Amygdala (tissue), 56 donors: Measurements from ENCODE around the gene CLASP1.
"Not testable (repeated sequence)": the region's sequence is repeated elsewhere in the genome, so short reads cannot be mapped to it uniquely, and the experiment has no call there.

Experiments
- DNase-seq, 56 donors: peaks; one replicate each; lab custom pipeline; 2025; lab: John Stamatoyannopoulos, UW

Gene CLASP1

DNA sequence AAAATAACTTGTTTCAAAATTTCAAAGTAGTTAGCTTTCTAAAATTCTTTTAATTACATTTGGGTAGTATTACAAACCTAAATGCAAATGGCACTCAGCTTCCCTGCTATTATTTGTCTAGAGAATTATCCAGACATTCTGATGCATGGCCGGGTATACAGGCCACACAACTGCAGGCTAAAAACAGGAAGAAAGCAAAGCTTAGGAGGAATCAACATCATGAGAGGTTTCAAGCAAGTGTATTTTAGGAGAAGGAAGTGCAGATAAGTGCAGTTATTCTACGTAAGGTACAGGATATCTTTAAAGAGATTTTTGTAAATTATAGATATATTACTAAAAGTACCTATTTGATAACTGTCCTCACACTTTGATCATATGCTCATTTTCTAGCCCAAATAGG is 165.4 kb downstream of the CLASP1 start:
- DNase-seq, result no peak

DNA sequence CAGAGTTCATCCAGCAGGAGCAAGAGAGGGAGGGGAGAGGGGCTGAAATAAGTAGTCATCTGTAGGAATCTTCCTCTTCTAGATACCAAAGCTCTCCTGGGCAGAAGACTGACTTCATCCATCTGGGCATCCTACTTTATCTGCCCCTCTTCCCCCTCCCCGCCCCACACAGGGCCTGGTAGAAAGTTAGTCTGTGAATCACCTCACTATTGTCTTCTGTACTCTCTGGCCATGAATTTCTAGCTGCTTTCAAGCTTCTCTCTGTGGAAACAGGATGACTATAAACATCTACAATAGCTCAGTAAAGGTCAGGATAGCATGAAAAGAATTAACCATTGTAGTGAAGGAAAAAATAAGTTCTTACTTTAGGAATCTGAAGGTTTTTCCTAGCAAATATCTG is 166.2 kb downstream of the CLASP1 start:
- DNase-seq, result no peak

DNA sequence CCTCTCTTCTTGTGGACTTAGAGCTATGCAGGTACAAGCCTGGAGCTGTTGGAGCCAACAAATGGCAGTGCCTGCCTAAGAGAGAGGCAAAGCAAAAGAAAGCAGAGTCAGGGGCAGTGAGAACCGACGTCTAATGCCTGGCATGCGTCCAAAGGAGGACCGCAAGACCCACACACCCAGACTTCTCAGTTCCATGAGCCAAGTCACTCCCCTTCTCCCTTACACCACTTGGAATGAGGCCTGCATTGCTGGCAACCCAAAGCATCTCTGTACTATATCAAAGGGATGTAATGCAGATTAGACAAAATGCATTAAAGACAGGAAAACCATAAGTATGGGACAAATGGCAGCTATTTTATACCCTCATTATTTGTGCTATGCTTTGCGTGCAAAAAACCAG is 168.4 kb downstream of the CLASP1 start:
- DNase-seq, result peak in 6 of 56 donors; percentile 8 to 61 (median 18)

DNA sequence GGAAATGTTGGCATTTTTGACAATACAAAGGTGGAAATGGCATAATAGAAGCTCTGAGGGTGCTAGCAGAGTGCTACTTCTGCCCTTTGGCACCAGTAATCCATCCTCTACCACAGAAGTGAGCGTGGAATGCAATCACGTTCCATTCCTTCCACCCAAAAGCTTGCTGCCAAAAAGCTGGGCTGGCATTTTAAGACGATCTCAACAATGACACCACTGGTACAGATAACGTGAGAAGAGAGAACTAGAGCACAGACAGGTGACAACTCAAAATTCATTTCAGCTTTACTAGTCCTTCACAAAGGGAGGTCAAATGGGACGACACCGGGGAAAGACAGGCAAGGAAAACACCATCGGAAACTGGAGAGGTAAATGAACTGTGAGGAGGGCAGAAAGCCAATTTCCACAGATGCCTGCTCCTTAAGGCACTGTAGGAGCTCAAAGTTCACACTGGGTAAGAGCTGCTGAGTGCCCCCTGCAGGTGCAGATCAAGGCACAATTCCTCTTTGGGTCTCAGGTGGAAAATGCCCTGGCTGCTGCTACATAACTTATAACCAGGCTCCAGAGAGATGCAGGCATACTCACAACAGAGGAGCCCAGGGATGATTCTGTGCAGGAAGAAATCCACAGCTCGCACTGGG is 169.3 kb downstream of the CLASP1 start:
- DNase-seq, result no peak

DNA sequence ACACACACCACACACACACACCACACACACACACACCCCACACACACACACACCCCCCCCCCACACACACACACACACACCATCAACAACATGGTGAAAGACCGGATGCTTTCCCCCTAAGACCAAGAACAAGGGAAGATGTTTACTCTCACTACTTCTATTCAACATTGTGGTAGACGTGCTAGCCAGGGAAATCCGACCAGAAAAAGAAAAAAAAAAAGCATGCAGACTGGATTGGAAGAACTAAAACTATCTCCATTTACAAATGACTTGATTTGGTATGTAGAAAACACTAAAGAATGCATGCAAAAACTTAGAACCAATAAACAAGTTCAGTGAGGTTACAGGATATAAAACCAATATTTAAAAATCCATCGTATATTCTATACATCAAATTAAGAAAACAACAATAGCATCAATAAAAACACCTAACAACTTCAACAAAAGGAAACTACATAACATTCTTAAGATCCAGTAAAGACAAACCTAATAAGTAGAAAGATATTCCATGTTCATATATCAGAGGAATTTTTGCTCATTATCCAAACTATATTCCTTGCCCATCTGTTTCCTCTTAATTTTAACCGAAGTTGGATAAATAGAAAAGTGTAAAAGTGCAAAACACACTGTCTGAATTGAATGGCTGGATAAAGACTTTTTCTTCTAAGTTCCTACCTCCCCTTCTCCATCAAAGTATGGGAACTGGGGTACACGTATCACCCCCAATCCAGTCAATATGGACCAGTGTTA is 170.1 kb downstream of the CLASP1 start:
- no peak for DNase-seq

DNA sequence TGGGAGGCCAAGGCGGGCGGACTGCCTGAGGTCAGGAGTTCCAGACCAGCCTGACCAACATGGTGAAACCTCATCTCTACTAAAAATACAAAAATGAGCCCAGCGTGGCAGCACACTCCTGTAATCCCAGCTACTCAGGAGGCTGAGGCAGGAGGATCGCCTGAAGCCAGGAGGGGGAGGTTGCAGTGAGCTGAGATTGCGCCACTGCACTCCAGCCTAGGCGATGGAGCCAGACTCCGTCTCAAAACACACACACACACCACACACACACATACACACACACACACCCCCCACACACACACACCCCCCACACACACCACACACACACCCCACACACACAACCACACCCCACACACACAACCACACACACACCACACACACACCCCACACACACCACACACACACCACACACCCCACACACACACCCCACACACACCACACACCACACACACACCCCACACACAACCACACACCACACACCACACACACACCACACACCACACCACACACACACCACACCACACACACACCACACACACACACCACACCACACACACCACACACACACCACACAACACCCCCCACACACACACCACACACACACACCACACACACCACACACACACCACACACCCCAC is 170.8 kb downstream of the CLASP1 start:
- not testable (repeated sequence) for DNase-seq

DNA sequence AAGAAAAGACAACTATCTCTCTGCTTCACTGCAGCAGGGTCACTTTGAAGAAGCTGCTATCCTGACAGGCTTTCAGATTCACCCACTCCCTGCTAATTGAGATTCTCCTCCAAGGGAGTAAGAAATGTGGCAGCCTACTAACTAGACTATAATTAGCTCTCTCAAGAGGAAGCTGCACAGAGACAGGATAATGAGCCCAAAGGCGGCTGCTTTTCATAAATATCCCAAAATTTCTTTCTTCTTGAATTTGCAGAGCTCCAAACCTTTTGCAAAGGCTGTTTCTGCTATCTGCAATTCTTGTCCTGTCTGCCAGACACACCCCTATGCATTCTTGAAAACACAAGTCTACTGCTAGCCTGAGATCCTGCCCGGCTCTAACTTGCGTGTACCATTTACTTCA is 172.6 kb downstream of the CLASP1 start:
- DNase-seq, result peak in 4 of 56 donors; percentile 18 to 25 (median 23)

DNA sequence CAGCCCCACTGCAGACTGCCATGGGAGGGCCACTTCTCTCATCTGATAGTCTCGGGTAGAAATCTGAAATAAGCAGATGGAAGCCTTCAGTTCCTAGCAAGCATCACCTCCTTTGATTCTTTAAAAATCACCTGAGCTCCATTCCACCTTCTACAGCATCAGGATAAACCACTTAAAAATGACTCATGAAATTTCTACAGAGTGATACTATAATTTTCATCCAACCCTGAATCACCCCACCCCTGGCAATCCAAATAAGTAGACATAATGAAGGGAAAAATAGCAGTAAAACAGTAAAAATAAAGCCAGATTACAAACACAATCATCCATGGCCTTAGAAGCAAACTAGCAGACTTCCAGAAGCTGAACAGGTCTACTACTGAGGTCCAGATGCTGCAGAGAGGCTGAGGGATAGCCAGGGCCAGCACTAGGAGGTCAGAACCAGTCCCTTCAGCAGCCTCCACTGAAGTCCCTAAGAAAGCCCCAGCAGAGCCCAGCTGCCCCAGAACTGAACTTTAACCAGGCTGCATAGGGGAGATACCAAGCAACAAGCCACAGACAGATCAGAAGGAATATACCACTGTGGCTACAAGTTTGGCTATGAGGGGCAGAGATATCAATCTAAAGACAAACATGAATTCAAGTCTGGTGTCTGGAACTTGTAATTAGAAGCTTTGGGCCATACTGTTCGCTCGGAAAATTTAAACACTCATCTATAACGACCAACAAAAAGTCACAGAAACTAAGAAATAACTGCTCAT is 173.3 kb downstream of the CLASP1 start:
- DNase-seq, result no peak

DNA sequence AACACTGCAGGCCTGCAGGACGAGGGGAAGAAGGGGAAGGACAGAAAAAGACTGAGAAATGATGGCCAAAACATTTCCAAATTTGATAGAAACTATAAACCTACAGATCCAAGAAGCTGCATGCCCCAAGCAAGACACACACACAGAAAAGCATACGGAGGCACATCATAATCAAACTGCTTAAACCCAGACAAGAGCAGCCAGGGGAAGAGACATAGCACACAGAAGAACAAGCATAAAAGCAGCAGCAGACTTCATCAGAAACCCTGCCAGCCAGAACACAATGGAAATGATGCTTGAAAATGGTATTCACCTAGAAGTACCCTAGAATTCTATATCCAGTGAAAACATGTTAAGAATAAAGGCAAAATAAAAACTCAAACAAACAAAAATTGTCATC is 175.8 kb downstream of the CLASP1 start:
- DNase-seq, result no peak

DNA sequence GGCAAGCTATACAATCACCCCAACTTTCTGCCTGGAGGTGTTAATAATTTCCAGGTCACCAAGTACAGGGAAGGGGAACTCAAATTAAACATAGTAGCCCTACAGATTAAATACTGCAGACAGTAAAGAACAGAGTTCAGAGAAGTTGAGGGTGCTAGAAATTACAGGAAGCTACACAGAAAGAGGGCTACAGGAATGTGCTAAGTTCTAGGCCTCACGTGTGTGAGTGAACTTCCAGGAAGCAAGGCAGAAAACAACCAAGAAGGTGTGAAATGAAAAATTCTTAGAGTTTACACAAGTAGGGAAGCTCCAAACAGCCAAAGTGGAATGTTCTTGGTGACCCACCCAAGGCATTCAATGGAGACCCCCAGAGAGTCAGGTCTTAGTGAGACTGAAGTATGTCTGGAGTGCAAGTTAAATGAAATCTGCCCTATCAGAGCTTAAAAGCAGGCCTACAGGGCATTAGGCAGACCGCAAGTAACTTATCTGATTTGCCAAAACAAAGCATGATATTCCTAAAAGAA is 176.7 kb downstream of the CLASP1 start:
- DNase-seq, result no peak

DNA sequence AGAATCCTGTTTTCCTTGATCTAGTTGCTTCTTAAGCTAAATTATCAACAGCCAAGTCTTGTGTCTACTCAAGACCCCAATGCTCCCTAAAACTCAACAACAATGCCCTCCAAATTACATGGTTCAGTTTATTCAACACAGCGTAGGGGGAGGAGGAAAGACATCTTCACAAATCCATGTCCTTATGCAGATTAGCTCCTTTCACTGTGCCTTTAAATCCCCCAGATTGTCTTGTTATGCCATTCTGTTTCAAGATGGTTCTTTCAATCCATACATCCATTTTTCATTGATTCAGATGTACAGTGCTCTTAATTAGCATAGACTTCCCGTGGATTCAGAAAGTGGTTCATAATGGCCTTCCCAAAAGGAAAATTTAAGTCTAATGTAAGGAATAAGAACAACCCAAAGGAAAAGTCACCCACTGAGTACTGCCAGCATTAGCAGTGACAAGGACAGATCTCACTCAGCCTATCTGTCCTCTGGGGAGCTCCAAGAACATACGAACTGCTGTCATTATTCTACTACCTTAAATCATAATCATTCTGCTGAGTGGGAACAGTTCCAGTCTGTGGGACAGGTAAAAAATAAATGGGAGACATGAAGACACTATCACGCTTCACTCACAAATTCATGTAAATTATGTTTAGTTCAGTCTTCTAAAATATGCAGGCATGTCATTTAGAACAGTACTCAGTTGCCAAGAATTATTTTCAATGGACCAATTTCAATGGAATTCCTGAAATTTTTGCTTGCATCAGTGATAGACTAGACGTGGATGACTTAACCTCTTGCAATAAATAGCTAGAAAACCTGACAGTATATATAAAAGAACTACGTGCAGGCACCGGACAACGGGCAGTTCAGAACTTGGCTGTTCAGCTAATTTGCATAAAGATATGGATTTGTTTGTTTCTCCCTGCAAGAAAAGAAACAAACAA is 177.5 kb downstream of the CLASP1 start:
- DNase-seq, result no peak

DNA sequence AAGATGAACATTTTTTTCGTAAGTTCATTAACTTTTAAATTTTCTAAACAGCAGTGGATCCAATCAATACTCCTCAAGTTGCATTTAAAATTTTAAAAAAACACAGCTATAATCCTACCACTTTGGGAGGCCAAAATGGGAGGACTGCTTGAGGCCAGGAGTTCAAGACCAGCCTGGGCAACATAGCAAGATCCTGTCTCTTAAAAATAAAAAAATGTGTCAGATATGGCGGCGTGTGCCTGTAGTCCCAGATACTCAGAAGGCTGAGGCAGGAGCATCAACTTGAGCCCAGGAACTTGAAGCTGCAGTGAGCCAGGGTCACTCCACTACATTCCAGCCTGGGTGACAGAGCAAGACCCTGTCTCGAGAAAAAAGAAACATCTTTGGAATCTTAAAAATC is 178.3 kb downstream of the CLASP1 start:
- no peak for DNase-seq

DNA sequence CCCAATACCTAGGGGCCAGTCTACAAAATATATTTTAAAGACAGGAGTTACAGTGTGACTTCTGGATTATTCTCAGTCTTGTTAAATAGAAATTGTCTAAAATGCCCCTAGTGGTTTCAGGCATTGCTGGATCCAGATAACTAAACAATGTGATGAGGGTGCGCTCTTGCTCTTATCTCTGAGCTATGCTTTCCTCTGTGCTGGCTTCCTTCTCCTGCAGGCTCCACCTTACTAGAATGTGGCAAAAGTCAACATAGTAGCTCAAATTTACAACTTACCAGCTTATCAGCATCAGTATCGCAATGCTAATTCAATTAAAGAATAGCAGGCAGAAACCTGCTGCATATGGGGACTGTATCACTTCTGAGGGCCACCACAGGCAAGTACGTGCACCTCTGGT is 179.9 kb downstream of the CLASP1 start:
- no peak for DNase-seq

DNA sequence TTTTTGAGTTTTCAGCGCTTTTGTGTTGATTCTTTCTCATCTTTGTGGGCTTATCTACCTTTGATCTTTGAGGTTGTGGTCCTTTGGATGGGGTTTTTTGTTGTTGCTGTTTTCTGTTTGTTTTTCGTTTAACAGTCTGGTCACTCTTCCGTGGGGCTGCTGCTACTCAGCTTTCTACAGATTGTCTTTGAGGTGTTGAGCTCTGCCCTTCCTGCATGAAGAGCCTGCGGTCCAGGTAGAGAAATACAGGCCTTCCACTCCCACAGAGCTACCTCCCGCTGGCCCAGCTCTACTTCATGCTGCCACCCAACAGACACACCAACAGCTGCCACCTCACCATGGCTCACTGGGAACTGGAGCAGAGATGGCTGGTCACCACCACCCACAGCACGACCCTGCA is 180.3 kb downstream of the CLASP1 start:
- no peak for DNase-seq

DNA sequence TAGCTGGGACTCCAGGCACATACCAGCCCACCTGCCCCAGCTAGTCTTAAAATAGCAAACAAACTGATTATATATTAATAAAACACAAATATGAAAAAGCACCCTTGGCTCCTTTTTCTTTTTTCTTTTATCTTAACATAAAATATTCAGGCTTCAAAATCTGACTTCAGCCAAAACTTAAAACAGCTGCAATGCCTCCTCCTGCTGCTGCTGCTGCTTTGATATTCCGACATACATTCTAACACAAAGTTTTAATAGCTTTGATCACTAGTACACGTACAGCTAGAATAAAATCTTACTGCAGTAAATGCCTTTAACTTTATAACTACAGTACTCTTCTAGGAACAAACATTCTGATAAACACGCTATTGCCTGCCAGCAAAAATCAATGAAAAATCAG is 190.0 kb downstream of the CLASP1 start:
- no peak for DNase-seq

DNA sequence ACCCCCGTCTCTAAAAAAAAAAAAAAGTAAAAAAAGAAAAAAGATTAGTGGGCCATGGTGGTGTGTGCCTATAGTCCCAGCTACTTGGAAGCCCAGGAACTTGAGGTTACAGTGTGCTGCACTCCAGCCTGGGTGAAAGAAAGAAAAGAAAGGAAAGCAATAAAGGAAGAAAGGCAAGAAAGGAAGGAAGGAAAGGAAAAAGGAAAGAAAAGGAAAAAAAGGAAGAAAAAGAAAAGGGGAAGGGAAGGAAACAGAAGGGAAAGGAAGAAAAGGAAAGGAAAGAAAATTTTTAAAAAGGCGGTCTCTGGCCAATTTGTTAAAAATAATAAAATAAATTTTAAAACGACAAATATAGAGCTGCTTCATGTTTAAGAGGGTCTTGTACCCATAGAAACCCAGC is 192.9 kb downstream of the CLASP1 start:
- DNase-seq, result no peak

DNA sequence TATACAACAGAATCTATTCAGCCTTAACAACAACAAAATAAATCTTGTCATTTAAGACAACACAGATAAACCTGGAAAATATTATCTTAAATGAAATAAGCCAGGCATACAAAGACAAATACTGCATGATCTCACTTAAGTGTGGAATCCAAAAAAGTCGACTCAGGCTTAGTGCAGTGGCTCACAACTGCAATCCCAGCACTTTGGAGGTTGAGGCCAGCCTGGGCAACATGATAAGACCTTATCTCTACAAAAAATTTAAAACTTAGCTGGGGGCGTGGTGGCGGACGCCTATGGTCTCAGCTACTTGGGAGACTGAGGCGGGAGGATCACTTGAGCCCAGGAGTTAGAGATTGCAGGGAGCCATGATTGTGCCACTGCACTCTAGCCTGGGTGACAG is 193.8 kb downstream of the CLASP1 start:
- DNase-seq, result no peak

DNA sequence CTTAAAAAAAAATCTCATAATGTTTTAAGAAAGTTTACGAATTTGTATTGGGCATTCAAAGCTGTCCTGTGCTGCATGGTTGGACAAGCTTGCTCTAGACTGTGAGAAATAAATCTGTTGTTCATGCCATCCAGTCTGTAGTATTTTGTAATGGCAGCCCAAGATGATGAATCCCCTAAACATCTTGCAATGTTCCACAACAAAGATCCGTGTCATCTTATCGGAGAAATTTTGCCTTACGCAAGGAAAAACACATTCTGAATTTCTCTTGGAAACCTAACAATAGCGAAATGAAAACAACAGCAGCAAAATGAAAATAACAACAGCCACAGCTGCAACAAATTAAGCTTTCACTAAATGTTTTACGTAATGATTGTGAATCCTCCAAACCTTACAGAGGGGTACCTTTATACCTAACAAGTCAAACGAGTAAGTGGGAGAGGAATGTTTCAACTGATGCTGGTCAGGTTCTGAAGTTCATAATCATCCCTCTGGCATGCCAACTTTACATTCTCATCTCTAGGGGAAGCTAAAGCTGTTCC is 194.6 kb downstream of the CLASP1 start:
- no peak for DNase-seq

DNA sequence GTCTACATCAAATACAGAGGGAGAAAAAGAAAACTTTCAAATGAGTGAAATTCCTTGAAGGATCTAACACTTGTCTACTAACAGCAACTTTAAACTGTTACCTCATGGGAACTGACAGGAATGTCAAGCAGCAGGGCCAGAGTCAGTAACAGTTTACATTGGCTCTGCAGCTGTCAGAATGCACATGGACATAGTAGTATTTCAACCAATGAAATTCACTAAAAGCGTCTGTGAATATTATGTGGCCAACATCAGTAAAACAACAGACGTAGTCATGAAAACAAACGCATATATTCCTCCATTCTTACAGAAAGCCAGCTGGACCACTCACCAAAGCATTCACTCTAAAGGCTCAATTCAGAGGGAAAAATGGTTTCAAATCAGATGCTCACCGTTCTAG is 197.9 kb downstream of the CLASP1 start:
- no peak for DNase-seq

DNA sequence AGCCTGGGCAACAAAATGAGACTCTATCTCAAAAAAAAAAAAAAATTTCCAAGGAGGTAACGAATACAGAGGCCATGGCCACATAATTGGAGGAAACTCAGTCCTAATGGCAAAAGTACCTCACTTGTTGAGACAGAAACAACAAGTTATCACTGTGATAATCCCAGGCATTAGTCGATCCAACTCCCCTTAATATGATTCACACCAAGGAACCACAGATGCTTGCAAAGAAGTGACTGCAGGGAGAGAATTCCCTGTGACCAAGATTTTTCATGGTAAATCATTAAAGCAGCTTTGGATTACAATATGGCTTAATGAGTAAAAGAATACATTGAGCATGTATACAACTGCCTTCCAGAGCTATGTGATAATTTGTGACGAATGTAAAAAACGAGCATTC is 199.0 kb downstream of the CLASP1 start:
- DNase-seq, result no peak
